Measurements from ENCODE around the gene TTPAL.

- peak in 5 of 6 experiments; percentile 23 to 69 (median 26) for TF ChIP-seq CTCF (IDR thresholded peaks at IDR 0.05)
- TF ChIP-seq POLR2A (IDR thresholded peaks at IDR 0.05), result no peak
These were observed 14.9 kb upstream of the TTPAL start for GRCh38 chr20:44460795-44461141.

All from esophagus squamous epithelium (tissue), 4 donors.